H1 (cell line): ENCODE data around the gene ZHX3. TPM values are rescaled to one million over a fixed set of nuclear protein-coding genes. Genes with fewer than 3 reads are reported as not detected.

Source experiments
- CTCF ChIA-PET: fragments of 300-600 bp; sonication (Branson Sonifier 250); formaldehyde crosslinking; loops from one replicate; lab custom pipeline; 2021; ENCODE audit not compliant: partially characterized antibody; lab: Charles Lee
- POLR2A ChIA-PET: fragments of 300-600 bp; sonication (Branson Sonifier 250); formaldehyde crosslinking; loops from one replicate; lab custom pipeline; 2021; ENCODE audit warnings: inconsistent platforms; ENCODE audit not compliant: partially characterized antibody; lab: Charles Lee
- DNase-seq, 2 experiments: peaks; one replicate each; pipeline versions ENCODE4 v3.0.0 to v3.0.0-alpha.2; 2010 to 2022; ENCODE audit warnings: low spot score in 2 of 2, low read depth in 1 of 2, mixed read lengths in 1 of 2
- FAIRE-seq: peaks from 2 replicates; lab custom pipeline; 2011; peaks lifted over from hg19 to GRCh38; lab: Jason Lieb, UNC
- H2AFZ ChIP-seq: 2 replicates; pipeline ENCODE4 v1.8.1; 2012; ENCODE audit warnings: low read length, inconsistent platforms
- H2AK5ac ChIP-seq: 2 replicates; pipeline ENCODE4 v1.6.1; 2013; ENCODE audit warnings: low read depth, low read length
- H2BK120ac ChIP-seq: replicated peaks from 2 replicates; pipeline ENCODE3; 2013; ENCODE audit warnings: low read depth, low read length, inconsistent platforms
- H2BK12ac ChIP-seq: 2 replicates; pipeline ENCODE4 v1.6.1; 2013; ENCODE audit warnings: low read depth, low read length
- H2BK15ac ChIP-seq: 2 replicates; pipeline ENCODE4 v1.6.1; 2013; ENCODE audit warnings: low read length
- H2BK20ac ChIP-seq: 2 replicates; pipeline ENCODE4 v1.6.1; 2013; ENCODE audit warnings: low read length
- H2BK5ac ChIP-seq: 2 replicates; pipeline ENCODE4 v1.6.1; 2013; ENCODE audit warnings: low read depth, low read length
- H3K14ac ChIP-seq: 2 replicates; pipeline ENCODE4 v1.6.1; 2013; ENCODE audit warnings: inconsistent platforms; ENCODE audit not compliant: insufficient read length
- H3K18ac ChIP-seq: 2 replicates; pipeline ENCODE4 v1.6.1; 2013; ENCODE audit warnings: low read length; ENCODE audit errors: extremely low read depth
- H3K23ac ChIP-seq: 2 replicates; pipeline ENCODE4 v1.6.1; 2013; ENCODE audit warnings: inconsistent platforms; ENCODE audit not compliant: insufficient read length
- H3K23me2 ChIP-seq: 2 replicates; pipeline ENCODE4 v1.6.1; 2013; ENCODE audit warnings: low read depth, low read length
- H3K27ac ChIP-seq: 2 replicates; pipeline ENCODE4 v1.6.1; 2011; ENCODE audit warnings: low read depth, low read length, inconsistent platforms
- H3K27me3 ChIP-seq, 4 experiments: replicated peaks in 1 of 4; 1 replicate in 1 of 4; 2 replicates in 3 of 4; pipeline versions ENCODE4 v1.6.1 to v1.8.1; 2011 to 2013; ENCODE audit warnings: low read length in 3 of 4, mild to moderate bottlenecking in 3 of 4, inconsistent platforms in 2 of 4, mixed read lengths in 2 of 4, moderate library complexity in 1 of 4; ENCODE audit not compliant: control insufficient read depth in 3 of 4, insufficient read depth in 3 of 4; ENCODE audit errors: extremely low read depth in 1 of 4
- H3K36me3 ChIP-seq, 4 experiments: 2 replicates each; pipeline versions ENCODE4 v1.6.1 to v1.8.1; 2011 to 2013; ENCODE audit warnings: mild to moderate bottlenecking in 4 of 4, low read length in 3 of 4, moderate library complexity in 2 of 4, control low read depth in 1 of 4, inconsistent platforms in 1 of 4; ENCODE audit not compliant: insufficient read depth in 4 of 4, control insufficient read depth in 2 of 4
- H3K4ac ChIP-seq: replicated peaks from 2 replicates; pipeline ENCODE3; 2013; ENCODE audit warnings: low read length, low read depth, mixed read lengths, inconsistent platforms; ENCODE audit not compliant: insufficient read length
- H3K4me1 ChIP-seq, 4 experiments: replicated peaks in 1 of 4; 1 replicate in 1 of 4; 2 replicates in 3 of 4; pipeline versions ENCODE4 v1.6.1 to v1.8.1; 2011 to 2013; ENCODE audit warnings: low read length in 3 of 4, inconsistent platforms in 2 of 4, mixed read lengths in 1 of 4; ENCODE audit not compliant: insufficient read depth in 4 of 4, control insufficient read depth in 3 of 4
- H3K4me2 ChIP-seq, 2 experiments: 2 replicates each; pipeline versions ENCODE4 v1.6.1 to v1.8.1; 2011 to 2013; ENCODE audit warnings: low read depth in 2 of 2, low read length in 2 of 2, control low read depth in 1 of 2, inconsistent platforms in 1 of 2, mild to moderate bottlenecking in 1 of 2; ENCODE audit not compliant: insufficient read depth in 1 of 2
- H3K4me3 ChIP-seq, 4 experiments: fragments of 200-600, 300-600 bp in 1 of 4; sonication (generic), shearing (Covaris generic), sonication (Bioruptor Twin) in 1 of 4; 2 replicates each; pipeline versions ENCODE4 v1.5.1 to v1.8.1; 2011 to 2016; ENCODE audit warnings: low read length in 4 of 4, low read depth in 3 of 4, control low read depth in 2 of 4, inconsistent platforms in 2 of 4, mild to moderate bottlenecking in 2 of 4, mixed read lengths in 1 of 4, moderate library complexity in 1 of 4; ENCODE audit not compliant: insufficient read depth in 2 of 4; ENCODE audit errors: extremely low read depth in 1 of 4
- H3K56ac ChIP-seq: replicated peaks from 2 replicates; pipeline ENCODE3; 2013; ENCODE audit warnings: low read depth, mild to moderate bottlenecking, mixed read lengths, low read length, inconsistent platforms; ENCODE audit not compliant: insufficient read length
- H3K79me1 ChIP-seq: 2 replicates; pipeline ENCODE4 v1.6.1; 2013; ENCODE audit warnings: low read depth, low read length, control low read depth
- H3K79me2 ChIP-seq, 2 experiments: 2 replicates each; pipeline versions ENCODE4 v1.6.1 to v1.8.1; 2012 to 2013; ENCODE audit warnings: low read length in 2 of 2, mild to moderate bottlenecking in 2 of 2, inconsistent platforms in 1 of 2; ENCODE audit not compliant: insufficient read depth in 2 of 2, control insufficient read depth in 1 of 2
- H3K9ac ChIP-seq, 4 experiments: replicated peaks in 1 of 4; 1 replicate in 1 of 4; 2 replicates in 3 of 4; pipeline versions ENCODE4 v1.6.1 to v1.8.1; 2011 to 2013; ENCODE audit warnings: low read depth in 3 of 4, low read length in 3 of 4, control low read depth in 2 of 4, mild to moderate bottlenecking in 2 of 4, moderate library complexity in 2 of 4, inconsistent platforms in 1 of 4; ENCODE audit errors: extremely low read depth in 1 of 4
- H3K9me3 ChIP-seq, 2 experiments: 2 replicates each; pipeline versions ENCODE4 v1.6.1 to v1.8.1; 2012 to 2013; ENCODE audit warnings: mild to moderate bottlenecking in 2 of 2, moderate library complexity in 2 of 2, control low read depth in 1 of 2, inconsistent platforms in 1 of 2, low read depth in 1 of 2, low read length in 1 of 2, mixed read lengths in 1 of 2; ENCODE audit not compliant: insufficient read depth in 2 of 2
- H4K20me1 ChIP-seq, 2 experiments: replicated peaks in 1 of 2; 2 replicates each; pipeline versions ENCODE3 to v1.8.1; 2011 to 2013; ENCODE audit warnings: inconsistent platforms in 2 of 2, low read length in 2 of 2, mild to moderate bottlenecking in 1 of 2; ENCODE audit not compliant: insufficient read depth in 2 of 2, control insufficient read depth in 1 of 2
- H4K5ac ChIP-seq: 2 replicates; pipeline ENCODE4 v1.6.1; 2013; ENCODE audit warnings: low read length, low read depth, mixed read lengths, inconsistent platforms; ENCODE audit not compliant: insufficient read length
- H4K8ac ChIP-seq: 2 replicates; pipeline ENCODE4 v1.8.0; 2013; ENCODE audit warnings: mild to moderate bottlenecking, moderate library complexity, low read length, inconsistent platforms; ENCODE audit not compliant: insufficient read depth; ENCODE audit errors: extremely low read depth
- H4K91ac ChIP-seq: replicated peaks from 2 replicates; pipeline ENCODE3; 2013; ENCODE audit warnings: low read length, mixed read lengths, inconsistent platforms; ENCODE audit not compliant: insufficient read length
- BACH1 ChIP-seq: IDR thresholded peaks from 2 replicates; pipeline ENCODE4 v1.6.1; 2012; ENCODE audit warnings: low read length, improper control_type of control experiment
- CBX8 ChIP-seq: fragments of 300-800, 300-1000 bp; sonication (generic); IDR thresholded peaks from 2 replicates; pipeline ENCODE4 v1.7.1; 2016; ENCODE audit warnings: low read depth, low read length, borderline replicate concordance
- CHD2 ChIP-seq: IDR thresholded peaks from 2 replicates; pipeline ENCODE4 v1.6.1; 2012; ENCODE audit warnings: low read length, improper control_type of control experiment
- EP300 ChIP-seq, 2 experiments: IDR thresholded peaks; 1 replicate in 1 of 2; 2 replicates in 1 of 2; pipeline ENCODE4 v1.6.1; 2011 to 2012; ENCODE audit warnings: low read depth in 2 of 2, low read length in 2 of 2, mild to moderate bottlenecking in 2 of 2, borderline replicate concordance in 1 of 2, inconsistent platforms in 1 of 2, moderate library complexity in 1 of 2
- KDM5A ChIP-seq: fragments of 200-600 bp; IDR thresholded peaks from 2 replicates; pipeline ENCODE4 v1.7.1; 2012; ENCODE audit warnings: mild to moderate bottlenecking, low read length, inconsistent platforms, mixed read lengths
- NRF1 ChIP-seq: IDR thresholded peaks from 2 replicates; pipeline ENCODE4 v1.6.1; 2011; ENCODE audit warnings: mild to moderate bottlenecking, low read depth, low read length, improper control_type of control experiment
- RAD21 ChIP-seq, 2 experiments: IDR thresholded peaks in 1 of 2; conservative IDR thresholded peaks in 1 of 2; 2 replicates each; pipeline ENCODE4 v1.6.1; 2011; ENCODE audit warnings: low read depth in 2 of 2, low read length in 2 of 2, improper control_type of control experiment in 1 of 2, inconsistent platforms in 1 of 2, mild to moderate bottlenecking in 1 of 2, moderate library complexity in 1 of 2
- SP2 ChIP-seq: IDR thresholded peaks from 2 replicates; pipeline ENCODE4 v1.6.1; 2012; ENCODE audit warnings: mild to moderate bottlenecking, low read length, inconsistent platforms
- TBP ChIP-seq: IDR thresholded peaks from 2 replicates; pipeline ENCODE4 v1.6.1; 2011; ENCODE audit warnings: low read depth, low read length, improper control_type of control experiment
- WGBS, 2 experiments: shearing (Covaris generic) in 1 of 2; methylation state at CpG; one replicate each; pipeline versions ENCODE4 v1.1.6 to v1.1.7; 2013 to 2015; ENCODE audit warnings: low lambda C conversion rate in 2 of 2, mixed read lengths in 2 of 2, inconsistent platforms in 1 of 2, low coverage in 1 of 2, missing lambda C conversion rate in 1 of 2; ENCODE audit not compliant: insufficient replicate concordance in 2 of 2, insufficient coverage in 1 of 2, insufficient read length in 1 of 2; ENCODE audit errors: extremely low coverage in 1 of 2, missing lambda C conversion rate in 1 of 2; 5-methylcytosine and 5-hydroxymethylcytosine counted together
- polyA plus RNA-seq, 7 experiments: library from polyadenylated mRNA; depleted of rRNA in 3 of 7; stranded (reverse) in 5 of 7; unstranded in 2 of 7; fragments of >200 nt in 5 of 7; fragments of 200-250 nt in 2 of 7; gene quantifications; 1 replicate in 5 of 7; 2 replicates in 1 of 7; 4 replicates in 1 of 7; pipeline versions ENCODE4 v1.2.1 to v1.2.3, GENCODE V29; 2011 to 2013; ENCODE audit warnings: missing spikeins in 2 of 7, mixed read lengths in 2 of 7
- total RNA-seq: library from RNA; stranded (reverse); fragmentation: NEBNext Ultra II Directional; extraction: Animal tissue kit (Norgen Biotek cat#: 25700); gene quantifications from 2 replicates; pipeline ENCODE4 v1.2.1, GENCODE V29; 2021
- TF ChIP-seq, protein P1 (sequence below): IDR thresholded peaks from 2 replicates; pipeline ENCODE4 v1.6.1; 2011; ENCODE audit warnings: low read depth, mild to moderate bottlenecking, low read length; ENCODE audit not compliant: insufficient read depth

The ZHX3 gene
- total and polyA plus RNA-seq, 2 of the 8 experiments (the other 6 are each of a cell fraction or from before 2014, with no cell fraction given), result 1.00 to 7.8 TPM

DNA sequence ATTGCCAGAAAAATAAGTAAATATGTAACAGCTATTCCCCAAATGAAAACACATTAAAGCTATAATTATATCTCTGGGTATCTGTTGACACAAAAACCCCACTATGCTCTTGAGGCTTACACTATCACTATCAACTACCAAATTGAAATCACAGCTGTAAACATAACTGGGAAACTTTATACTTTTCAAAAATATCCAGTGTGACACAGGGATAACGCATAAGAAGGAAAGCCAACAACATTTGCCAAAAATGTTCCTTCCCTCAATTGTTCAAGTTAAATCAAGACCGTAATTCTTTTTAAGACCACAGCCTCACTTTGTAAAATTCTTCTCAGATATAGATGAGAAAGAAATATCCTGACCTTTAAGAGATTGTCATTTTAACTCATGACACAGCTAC lies 3.1 kb downstream of the ZHX3 start:
- CTCF ChIA-PET, result interaction anchor here (1.7 kb wide), 1 partner anchor 64 kb away, joined by 6 read pairs; no protein-coding TSS in a partner anchor
- H3K56ac ChIP-seq, result no peak overlapping the region
- no peaks in the 10 kb centered on the region for H3K79me2 ChIP-seq
- H3K9me3 ChIP-seq, result 0 out of 4 replicates have a peak, but pooled peaks cover 0 to 4% of the 10 kb centered on the region in 2 experiments
- H2BK5ac ChIP-seq, result no peak overlapping the region
- no peak overlapping the region for H2AK5ac ChIP-seq
- H3K27me3 ChIP-seq, result peaks cover 0 to 4% (median 2%) of the 10 kb centered on the region in 4 experiments; a peak in 3 of 7 replicates
- no peak overlapping the region for H2BK15ac ChIP-seq
- no peak overlapping the region for H4K5ac ChIP-seq
- H3K18ac ChIP-seq, result no peak overlapping the region
- no peaks in the 10 kb centered on the region for H3K36me3 ChIP-seq
- H3K79me1 ChIP-seq, result no peaks in the 10 kb centered on the region
- 92% methylated on average over 2 of the region's 2 CpGs; no CpG with 5 or more reads in 1 of the 2 experiments for WGBS, 2 experiments
- no peak overlapping the region for H3K27ac ChIP-seq
- no peak overlapping the region for H2AFZ ChIP-seq
- H2BK20ac ChIP-seq, result no peak overlapping the region
- H2BK12ac ChIP-seq, result no peak overlapping the region
- no peak overlapping the region for H3K4ac ChIP-seq
- POLR2A ChIA-PET, result interaction anchor here (0.7 kb wide), 1 partner anchor 10 kb away, joined by 3 read pairs; no protein-coding TSS in a partner anchor
- DNase-seq (no peak), FAIRE-seq (no peak)
- H4K8ac ChIP-seq, result no peak overlapping the region
- H4K20me1 ChIP-seq, result peaks cover 0 to 2% of the 10 kb centered on the region in 2 experiments
- no peak overlapping the region for H4K91ac ChIP-seq
- no peak overlapping the region for H3K9ac ChIP-seq
- H3K4me2 ChIP-seq, result no peak overlapping the region
- no peak overlapping the region for H3K23ac ChIP-seq
- H3K4me1 ChIP-seq, result peaks cover 0 to 4% (median 1%) of the 10 kb centered on the region in 4 experiments; a peak in 4 of 7 replicates
- H2BK120ac ChIP-seq, result no peak overlapping the region
- peaks cover 6% of the 10 kb centered on the region; the same call in 1 of the 2 replicates for H3K23me2 ChIP-seq
- H3K14ac ChIP-seq, result no peak overlapping the region
- no peak overlapping the region for H3K4me3 ChIP-seq
- TF ChIP-seq CBX8 (no peak), KDM5A (no peak), EP300 (IDR thresholded peaks at IDR 0.05; ENCODE audit: borderline replicate concordance in 1 of 2, low read depth in 2 of 2, low read length in 2 of 2) (no peak), BACH1 (no peak), SP2 (no peak), TBP (no peak), RAD21 (IDR thresholded peaks at IDR 0.05 in 1 of 2, conservative IDR thresholded peaks at IDR 0.05 in 1 of 2; ENCODE audit: low read depth in 2 of 2, low read length in 2 of 2) (no peak), CHD2 (no peak), NRF1 (no peak)
- TF ChIP-seq, protein P1, sequence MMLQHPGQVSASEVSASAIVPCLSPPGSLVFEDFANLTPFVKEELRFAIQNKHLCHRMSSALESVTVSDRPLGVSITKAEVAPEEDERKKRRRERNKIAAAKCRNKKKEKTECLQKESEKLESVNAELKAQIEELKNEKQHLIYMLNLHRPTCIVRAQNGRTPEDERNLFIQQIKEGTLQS, result no peak
